Renal cortex interstitium (tissue), 15 donors: ENCODE measurements around the gene FECH. TPM values are rescaled to one million over a fixed set of nuclear protein-coding genes. Genes with fewer than 3 reads are reported as not detected.
"Not testable (repeated sequence)": the region's sequence is repeated elsewhere in the genome, so short reads cannot be mapped to it uniquely, and the experiment has no call there.

Experiments
- DNase-seq, 11 donors: peaks; one replicate each; pipeline ENCODE4 v3.0.0-alpha.2; 2013; ENCODE audit warnings: low read depth in 9 of 11, low spot score in 4 of 11; ENCODE audit errors: extremely low read depth in 1 of 11
- long read RNA-seq, 16 experiments: transcript quantifications; one replicate each; lab custom pipeline, GENCODE V29; 2026
- polyA plus RNA-seq, 3 donors: library from polyadenylated mRNA; unstranded; fragments of 120-200 nt; gene quantifications; one replicate each; pipeline ENCODE4 v1.2.1, GENCODE V29; 2013; ENCODE audit not compliant: insufficient read length in 3 of 3

FECH gene
- 10 to 100 TPM; 30.3 to 41.8 (median 32.5) TPM for polyA plus RNA-seq
- long read RNA-seq, donor 1, transcript FECH-201 (11 exons, 3,853 nt) = major isoform, 6 of 12 reads
- long read RNA-seq, donor 1, partial matches to known transcripts = 5 of 12 reads
- long read RNA-seq, donor 1, other reads (novel, unspliced or antisense) = 0 of 12 reads
- long read RNA-seq, donor 2, transcript FECH-201 (11 exons, 3,853 nt) = major isoform, 6 of 12 reads
- long read RNA-seq, donor 2, partial matches to known transcripts = 5 of 12 reads
- long read RNA-seq, donor 2, other reads (novel, unspliced or antisense) = 0 of 12 reads
- long read RNA-seq, donor 3, transcript FECH-201 (11 exons, 3,853 nt) = major isoform, 15 of 16 reads
- long read RNA-seq, donor 3, partial matches to known transcripts = 0 of 16 reads
- long read RNA-seq, donor 3, other reads (novel, unspliced or antisense) = 0 of 16 reads
- long read RNA-seq, donor 4, partial matches to known transcripts = 0 of 4 reads
- long read RNA-seq, donor 4, other reads (novel, unspliced or antisense) = 0 of 4 reads
- long read RNA-seq, donor 5 = 0 reads
- long read RNA-seq, donor 6, transcript FECH-201 (11 exons, 3,853 nt) = major isoform, 6 of 8 reads
- long read RNA-seq, donor 6, partial matches to known transcripts = 0 of 8 reads
- long read RNA-seq, donor 6, other reads (novel, unspliced or antisense) = 0 of 8 reads
- long read RNA-seq, donor 7, transcript FECH-201 (11 exons, 3,853 nt) = major isoform, 11 of 12 reads
- long read RNA-seq, donor 7, partial matches to known transcripts = 0 of 12 reads
- long read RNA-seq, donor 7, other reads (novel, unspliced or antisense) = 0 of 12 reads
- long read RNA-seq, donor 8 = 0 reads
- long read RNA-seq, donor 9, transcript FECH-201 (11 exons, 3,853 nt) = major isoform, 14 of 14 reads
- long read RNA-seq, donor 9, partial matches to known transcripts = 0 of 14 reads
- long read RNA-seq, donor 9, other reads (novel, unspliced or antisense) = 0 of 14 reads
- long read RNA-seq, donor 10, transcript FECH-201 (11 exons, 3,853 nt) = major isoform, 9 of 15 reads
- long read RNA-seq, donor 10, partial matches to known transcripts = 5 of 15 reads
- long read RNA-seq, donor 10, other reads (novel, unspliced or antisense) = 0 of 15 reads
- long read RNA-seq, donor 11, transcript FECH-201 (11 exons, 3,853 nt) = major isoform, 5 of 5 reads
- long read RNA-seq, donor 11, partial matches to known transcripts = 0 of 5 reads
- long read RNA-seq, donor 11, other reads (novel, unspliced or antisense) = 0 of 5 reads
- long read RNA-seq, donor 12, transcript FECH-201 (11 exons, 3,853 nt) = major isoform, 6 of 7 reads
- long read RNA-seq, donor 12, partial matches to known transcripts = 0 of 7 reads
- long read RNA-seq, donor 12, other reads (novel, unspliced or antisense) = 0 of 7 reads
- long read RNA-seq, donor 13 = 0 reads
- long read RNA-seq, donor 14, transcript FECH-201 (11 exons, 3,853 nt) = major isoform, 6 of 14 reads
- long read RNA-seq, donor 14, partial matches to known transcripts = 8 of 14 reads
- long read RNA-seq, donor 14, other reads (novel, unspliced or antisense) = 0 of 14 reads
- long read RNA-seq, donor 15, partial matches to known transcripts = 0 of 3 reads
- long read RNA-seq, donor 15, other reads (novel, unspliced or antisense) = 0 of 3 reads
- long read RNA-seq, donor 16, transcript FECH-201 (11 exons, 3,853 nt) = major isoform, 24 of 32 reads
- long read RNA-seq, donor 16, partial matches to known transcripts = 5 of 32 reads
- long read RNA-seq, donor 16, other reads (novel, unspliced or antisense) = 0 of 32 reads

DNA sequence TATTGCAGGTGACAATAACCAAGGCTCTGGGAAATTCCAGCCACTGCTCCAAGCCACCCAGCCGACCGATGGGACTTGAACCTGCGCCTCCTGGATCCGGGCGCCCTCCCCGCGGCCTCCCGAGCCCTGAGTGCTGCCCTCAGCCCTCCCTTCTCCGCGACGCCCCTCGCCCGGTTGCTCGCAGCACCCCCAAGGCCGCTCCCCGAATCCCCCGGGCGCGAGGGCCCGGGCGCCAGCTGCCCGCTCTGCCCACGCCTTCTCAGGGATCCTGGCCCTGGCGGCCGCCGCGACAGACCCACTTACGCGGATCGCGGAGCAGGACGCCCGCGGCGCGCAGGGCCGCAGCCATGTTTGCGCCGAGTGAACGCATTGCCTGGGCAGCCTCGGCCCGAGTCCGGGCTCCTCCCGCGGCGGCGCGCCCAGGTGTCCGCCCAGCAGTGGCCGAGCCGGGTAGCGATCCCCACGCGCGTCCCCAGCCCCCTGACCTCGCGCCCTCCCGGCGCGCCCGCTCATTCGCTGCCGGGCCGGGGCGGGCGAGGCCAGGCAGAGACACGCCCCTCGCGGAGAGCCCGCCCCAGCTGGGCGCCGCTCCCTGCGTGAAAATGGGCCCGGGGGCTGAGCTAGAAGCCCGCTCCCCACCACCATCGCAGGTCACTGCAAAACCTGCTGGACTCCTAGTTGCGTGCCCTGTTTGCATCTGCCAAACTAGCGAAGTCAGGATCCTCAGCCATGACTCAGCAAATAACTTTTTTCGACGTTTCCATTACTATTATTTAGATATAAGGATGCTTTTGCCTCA, at the start of gene FECH:
FECH (minus strand) TSS at position 452 of the 799 bp plus-strand sequence; CDS start at position 370, 82 bp downstream.
- DNase-seq = peak; percentile 17 to 62 (median 41)

DNA sequence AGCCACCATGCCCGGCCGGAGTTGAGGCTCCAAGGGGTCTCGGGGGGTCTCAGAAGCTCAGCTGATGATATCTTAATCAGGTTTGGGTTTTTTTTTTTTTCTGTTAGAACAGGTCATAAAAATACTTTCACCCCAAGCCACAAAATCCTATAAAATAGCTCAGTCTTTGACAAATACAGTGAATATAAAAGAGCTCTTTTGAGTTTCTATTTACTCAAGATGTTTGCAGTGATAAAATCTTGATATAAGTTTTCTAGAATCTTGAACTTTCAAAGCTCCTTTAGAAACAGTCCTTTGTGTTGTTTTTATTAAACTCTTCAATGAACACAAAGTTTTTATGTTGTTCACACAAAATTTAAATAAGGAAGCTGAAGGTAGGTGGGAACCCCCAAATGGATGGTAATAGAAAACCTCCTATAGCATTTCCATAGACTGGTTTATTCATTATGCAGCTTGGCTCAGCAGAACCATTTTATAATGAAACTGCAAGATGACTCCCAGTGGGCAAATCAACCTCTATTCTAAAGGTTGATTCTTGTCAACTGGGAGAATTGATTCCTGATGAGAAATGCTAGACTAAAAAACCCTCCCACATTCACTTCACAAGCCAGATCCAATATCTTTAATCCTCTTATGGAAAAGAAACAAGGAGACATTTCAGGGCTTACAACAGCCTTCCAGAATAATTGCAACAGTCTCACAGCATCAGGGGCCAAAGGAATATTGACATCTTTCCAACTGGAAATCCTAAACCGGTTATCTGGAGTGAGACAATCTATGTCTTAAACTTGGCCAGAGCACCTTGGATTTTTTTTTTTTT, 48.7 kb upstream of the FECH start:
- DNase-seq = no peak

GRCh38 chr18:57631697-57632096, 45.2 kb upstream of the FECH start:
- no peak for DNase-seq

DNA sequence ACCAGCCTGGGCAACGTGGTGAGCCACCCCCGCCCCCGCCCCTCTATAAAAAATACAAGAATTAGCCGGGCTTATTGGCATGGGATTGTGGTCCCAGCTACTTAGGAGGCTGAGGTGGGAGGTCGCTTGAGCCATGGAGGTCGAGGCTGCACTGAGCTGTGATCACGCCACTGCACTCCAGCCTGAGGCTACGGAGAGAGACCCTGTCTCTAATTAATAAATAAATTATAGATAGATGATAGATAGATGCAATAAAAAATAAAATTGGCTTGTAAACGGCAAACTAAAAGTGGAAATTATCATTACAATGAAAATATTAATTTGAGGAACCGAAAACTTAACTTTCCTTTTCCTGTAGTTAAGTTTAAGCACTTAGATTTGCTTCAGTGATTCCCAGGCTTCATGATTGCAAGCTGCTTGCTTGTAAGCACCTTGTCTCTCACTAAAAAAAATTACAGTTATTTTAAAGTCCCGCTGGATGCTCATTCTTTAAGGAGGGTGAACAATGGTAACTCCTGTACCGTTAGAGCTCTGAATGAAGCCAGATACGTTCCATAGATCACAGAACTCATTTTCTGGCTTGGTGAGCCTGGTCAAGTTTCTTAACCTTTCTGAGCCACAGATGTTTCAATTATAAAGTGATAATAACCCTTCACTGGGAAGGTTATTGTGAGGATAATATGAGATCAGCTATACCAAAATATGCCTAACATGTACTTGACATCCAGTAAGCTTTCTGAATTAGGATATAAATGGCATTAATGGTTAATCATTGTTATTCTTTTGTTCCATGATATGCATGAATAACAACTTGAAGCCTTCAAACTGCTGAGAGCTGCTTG, 44.5 kb upstream of the FECH start:
- peak in 1 of 11 donors; percentile 14 for DNase-seq

- peak; percentile 78 to 94 (median 92) for DNase-seq
Measured at GRCh38 chr18:57630002-57630753, 43.7 kb upstream of the FECH start.

- no peak for DNase-seq
Measured at GRCh38 chr18:57629422-57629821, 42.9 kb upstream of the FECH start.

DNA sequence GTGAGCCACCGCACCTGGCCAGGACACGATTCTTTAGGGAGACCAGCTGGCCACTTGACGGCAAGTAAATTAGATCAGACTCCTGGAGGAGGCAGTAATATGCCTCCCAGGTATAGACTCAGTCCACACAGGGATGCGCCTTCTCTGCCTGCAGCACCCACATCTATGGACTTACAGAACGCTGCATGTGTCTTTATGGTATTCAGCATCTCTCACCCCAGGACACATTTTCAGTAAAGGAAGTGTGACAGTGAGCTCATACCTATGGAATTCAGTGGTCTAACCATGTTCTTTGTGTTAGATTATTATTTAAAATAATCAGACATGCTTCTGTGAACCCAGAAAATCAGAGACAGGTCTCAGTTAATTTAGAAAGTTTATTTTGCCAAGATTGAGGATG, 41.0 kb upstream of the FECH start:
- no peak for DNase-seq

DNA sequence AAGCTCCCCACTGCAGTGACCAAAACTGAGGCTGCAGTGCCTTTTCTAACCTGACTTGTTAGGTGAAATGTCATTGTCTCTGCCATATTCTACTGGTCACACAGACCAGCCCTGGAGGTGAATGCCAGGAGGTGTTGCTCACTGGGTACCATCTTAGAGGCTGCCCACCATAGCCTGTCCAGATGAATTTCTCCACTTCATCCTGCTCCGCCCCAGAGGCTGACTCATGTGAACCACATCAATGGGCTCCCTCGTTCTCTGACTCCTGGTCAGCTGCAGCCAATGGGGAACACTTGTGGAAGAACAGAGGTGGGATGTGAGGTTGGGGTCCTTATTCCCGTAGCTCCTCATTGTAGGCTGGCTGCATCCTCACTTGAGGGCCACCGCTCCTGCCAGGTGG, 38.5 kb upstream of the FECH start:
- DNase-seq = no peak

DNA sequence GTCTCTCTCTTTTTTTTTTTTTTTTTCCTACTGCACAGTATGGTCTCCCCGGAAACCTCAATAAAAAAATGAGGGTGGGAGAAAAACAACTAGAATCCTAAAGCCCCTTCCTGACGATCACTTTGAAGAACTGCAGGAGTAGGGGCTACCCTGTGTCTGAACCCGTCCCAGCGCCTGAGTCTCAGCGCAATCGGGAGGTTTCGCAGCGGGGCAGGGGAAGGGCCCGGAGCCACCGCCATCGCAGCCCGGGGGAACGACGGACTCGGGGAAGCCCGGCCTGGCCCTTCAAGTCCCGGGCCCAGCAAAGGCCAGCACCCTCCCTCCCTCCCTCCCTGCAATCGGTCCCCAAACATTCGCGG, 34.7 kb upstream of the FECH start:
- DNase-seq = no peak

- DNase-seq = no peak
Measured at GRCh38 chr18:57619876-57620275, 33.4 kb upstream of the FECH start.

DNA sequence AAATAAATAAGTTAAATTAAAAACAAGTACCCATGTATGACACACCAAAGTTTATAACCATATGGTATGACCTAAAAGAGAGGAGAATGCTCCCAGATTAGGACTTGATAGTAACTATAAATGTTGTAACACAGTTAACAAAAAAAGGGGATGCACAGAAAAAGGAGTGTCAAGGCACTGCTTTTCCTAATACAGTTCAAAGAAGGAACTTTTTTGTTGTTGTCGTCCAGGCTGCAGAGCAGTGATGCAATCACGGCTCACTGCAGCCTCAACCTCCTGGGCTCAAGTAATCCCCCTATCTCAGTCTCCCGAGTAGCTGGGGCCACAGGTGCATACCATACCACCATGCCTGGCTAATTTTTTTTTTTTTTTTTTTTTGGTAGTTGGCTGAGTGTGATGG, 32.4 kb upstream of the FECH start:
- no peak for DNase-seq

DNA sequence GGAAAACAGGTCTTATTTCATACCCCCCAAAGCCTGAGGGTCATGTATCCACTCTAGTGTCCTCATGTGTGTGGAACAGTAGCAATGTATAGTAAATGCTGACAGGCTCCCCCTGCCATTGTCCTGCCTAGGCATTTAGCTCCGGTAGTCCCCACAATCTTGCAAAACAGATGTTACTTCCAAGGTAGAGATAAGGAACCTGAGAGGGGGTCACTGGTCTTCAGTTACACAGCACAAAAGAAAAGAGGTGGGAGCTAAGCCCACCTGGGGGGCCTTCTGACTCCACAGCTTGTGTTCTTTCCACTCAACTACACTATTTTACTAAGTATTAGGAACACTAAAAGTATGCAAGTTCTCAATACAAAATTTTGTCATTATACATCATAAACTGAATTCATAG, 17.4 kb upstream of the FECH start:
- DNase-seq = no peak

GRCh38 chr18:57595347-57595746, 8.8 kb upstream of the FECH start:
- no peak for DNase-seq

GRCh38 chr18:57592716-57593115, 6.2 kb upstream of the FECH start:
- not testable (repeated sequence) for DNase-seq

DNA sequence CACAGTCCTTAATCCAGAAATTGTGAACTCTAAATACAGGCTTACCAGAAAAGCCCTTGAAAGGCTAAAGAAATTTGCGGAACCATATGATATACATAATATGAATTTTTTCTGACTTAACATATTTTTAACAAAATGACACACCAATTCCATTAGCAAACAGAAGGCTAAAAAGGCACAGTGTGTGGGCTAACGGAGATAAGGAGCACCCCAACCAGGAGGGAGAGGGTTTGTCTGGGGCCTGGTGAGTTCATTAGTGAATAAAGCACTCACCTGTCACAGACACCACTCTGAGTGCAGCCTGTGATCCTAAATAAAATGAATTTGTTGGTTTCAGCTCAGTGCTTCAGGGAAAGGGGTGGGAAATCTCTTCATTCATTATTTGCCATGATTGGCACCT, 2.7 kb upstream of the FECH start:
- no peak for DNase-seq
